CD4-positive, alpha-beta memory T cell (primary cell): ENCODE results near the gene TLK2. TPM values are rescaled to one million over a fixed set of nuclear protein-coding genes. Genes with fewer than 3 reads are reported as not detected.
"Not testable (repeated sequence)": the region's sequence is repeated elsewhere in the genome, so short reads cannot be mapped to it uniquely, and the experiment has no call there.

Experiments
- CTCF ChIA-PET: fragments of 350-600 bp; sonication (Branson Sonifier 250); formaldehyde crosslinking; loops from one replicate; lab custom pipeline; 2021; ENCODE audit warnings: inconsistent platforms; ENCODE audit not compliant: partially characterized antibody; lab: Charles Lee
- POLR2A ChIA-PET: fragments of 350-600 bp; sonication (Branson Sonifier 250); formaldehyde crosslinking; loops from one replicate; lab custom pipeline; 2021; ENCODE audit not compliant: partially characterized antibody; lab: Charles Lee
- DNase-seq, 5 donors: peaks; one replicate each; pipeline versions ENCODE4 v3.0.0 to v3.0.0-alpha.2; 2020 to 2022; ENCODE audit warnings: mixed read lengths in 1 of 5
- H3K27ac ChIP-seq: one replicate; pipeline ENCODE4 v1.7.0; 2013; ENCODE audit warnings: low read depth, low read length
- H3K27me3 ChIP-seq: 2 replicates; pipeline ENCODE4 v1.7.0; 2013; ENCODE audit warnings: mild to moderate bottlenecking, low read length, moderate library complexity; ENCODE audit not compliant: insufficient read depth
- H3K36me3 ChIP-seq: 2 replicates; pipeline ENCODE4 v1.7.0; 2013; ENCODE audit warnings: mild to moderate bottlenecking, low read length, moderate library complexity; ENCODE audit not compliant: insufficient read depth
- H3K4me1 ChIP-seq: 2 replicates; pipeline ENCODE4 v1.7.0; 2013; ENCODE audit warnings: mild to moderate bottlenecking, low read length, moderate library complexity; ENCODE audit not compliant: insufficient read depth
- H3K4me3 ChIP-seq, 2 donors: one replicate each; pipeline ENCODE4 v1.7.0; 2013; ENCODE audit warnings: low read length in 2 of 2, mild to moderate bottlenecking in 1 of 2
- H3K9me3 ChIP-seq, 2 donors: one replicate each; pipeline ENCODE4 v1.7.0; 2013; ENCODE audit warnings: low read length in 2 of 2, control low read depth in 1 of 2; ENCODE audit not compliant: control insufficient read depth in 1 of 2
- H3K27ac Mint-ChIP-seq, 7 donors: one replicate each; pipeline ENCODE4 v1.8.0; 2020 to 2021; ENCODE audit warnings: mixed read lengths in 7 of 7, mild to moderate bottlenecking in 6 of 7, inconsistent platforms in 3 of 7, moderate library complexity in 3 of 7
- H3K27me3 Mint-ChIP-seq, 2 donors: one replicate each; pipeline ENCODE4 v1.8.0; 2020 to 2021; ENCODE audit warnings: mixed read lengths in 2 of 2
- H3K36me3 Mint-ChIP-seq, 2 donors: one replicate each; pipeline ENCODE4 v1.8.0; 2020 to 2021; ENCODE audit warnings: mixed read lengths in 2 of 2, inconsistent platforms in 1 of 2, mild to moderate bottlenecking in 1 of 2
- H3K4me1 Mint-ChIP-seq, 4 donors: one replicate each; pipeline ENCODE4 v1.8.0; 2020 to 2021; ENCODE audit warnings: mixed read lengths in 4 of 4, mild to moderate bottlenecking in 1 of 4
- H3K4me3 Mint-ChIP-seq, 8 donors: one replicate each; pipeline ENCODE4 v1.8.0; 2020 to 2021; ENCODE audit warnings: mixed read lengths in 8 of 8, mild to moderate bottlenecking in 7 of 8, moderate library complexity in 6 of 8, inconsistent platforms in 3 of 8
- H3K9me3 Mint-ChIP-seq, 8 donors: one replicate each; pipeline ENCODE4 v1.8.0; 2020 to 2021; ENCODE audit warnings: mixed read lengths in 8 of 8, mild to moderate bottlenecking in 5 of 8, inconsistent platforms in 3 of 8, moderate library complexity in 1 of 8
- intact Hi-C: fragments of 100-400 bp; cut with micrococcal nuclease; formaldehyde crosslinking; loops from one replicate; pipeline ENCODE4 v1.15.1; 2023
- polyA plus RNA-seq, 2 donors: library from polyadenylated mRNA; unstranded; fragments of 300-500 nt; fragmentation: Illumina TruSeq; gene quantifications; one replicate each; pipeline ENCODE4 v1.2.3, GENCODE V29; 2021
- total RNA-seq, 2 experiments: library from RNA; stranded (reverse); gene quantifications; one replicate each; pipeline ENCODE4 v1.2.3, GENCODE V29; 2021

TLK2 gene
- total and polyA plus RNA-seq, 4 experiments from 2014 or later, result 2.4 to 67.7 (median 40.1) TPM

GRCh38 chr17:62471380-62471880 lies 7.2 kb upstream of the TLK2 start:
- H3K27ac ChIP-seq, H3K36me3 Mint-ChIP-seq, H3K9me3 Mint-ChIP-seq, H3K4me3 ChIP-seq, H3K9me3 ChIP-seq, intact Hi-C loops, H3K27me3 ChIP-seq, H3K36me3 ChIP-seq, DNase-seq, H3K4me1 ChIP-seq, H3K27me3 Mint-ChIP-seq, POLR2A ChIA-PET: not testable (repeated sequence)
- peaks cover 7 to 23% (median 13%) of the 10 kb centered on the region in 4 donors for H3K4me1 Mint-ChIP-seq
- peak overlapping the region in 1 of 8 donors; percentile 54 for H3K4me3 Mint-ChIP-seq
- peak overlapping the region in 2 of 7 donors; percentile 40 to 41 for H3K27ac Mint-ChIP-seq
- CTCF ChIA-PET, result interaction anchor here (1.6 kb wide), 1 partner anchor 14 kb away, joined by 4 read pairs; no protein-coding TSS in a partner anchor

GRCh38 chr17:62473030-62473982 lies 5.3 kb upstream of the TLK2 start:
- intact Hi-C loops, H3K4me3 ChIP-seq, H3K9me3 ChIP-seq, H3K36me3 ChIP-seq, H3K36me3 Mint-ChIP-seq, CTCF ChIA-PET, H3K27ac ChIP-seq, H3K27me3 Mint-ChIP-seq, H3K9me3 Mint-ChIP-seq, H3K4me3 Mint-ChIP-seq, DNase-seq, POLR2A ChIA-PET, H3K27me3 ChIP-seq: not testable (repeated sequence)
- Mint-ChIP-seq H3K4me1 (peaks cover 16 to 26% (median 21%) of the 10 kb centered on the region in 4 donors), H3K27ac (peak overlapping the region in 3 of 7 donors; percentile 41 to 70 (median 46))
- H3K4me1 ChIP-seq, result peaks cover 13% of the 10 kb centered on the region

GRCh38 chr17:62477111-62477510 lies 1.5 kb upstream of the TLK2 start:
- H3K36me3 ChIP-seq, POLR2A ChIA-PET, H3K4me1 ChIP-seq, H3K27me3 Mint-ChIP-seq, H3K9me3 Mint-ChIP-seq, H3K4me3 ChIP-seq, H3K27me3 ChIP-seq, H3K9me3 ChIP-seq, CTCF ChIA-PET: not testable (repeated sequence)
- H3K4me3 Mint-ChIP-seq, result peak overlapping the region; percentile 81 to 90 (median 86)
- H3K36me3 Mint-ChIP-seq, result peaks cover 4 to 19% of the 10 kb centered on the region in 2 donors
- H3K27ac ChIP-seq, result peak overlapping the region; percentile 63
- H3K27ac Mint-ChIP-seq, result peak overlapping the region; percentile 74 to 92 (median 85)
- DNase-seq, result peak in 1 of 5 donors; percentile 3
- intact Hi-C loops, result loop anchor here (5.0 kb wide), 1 partner anchor 550 kb away; the partner anchor contains the start of gene INTS2
- H3K4me1 Mint-ChIP-seq, result peaks cover 14 to 39% (median 29%) of the 10 kb centered on the region in 4 donors

GRCh38 chr17:62477718-62478408 lies 762 bp upstream of the TLK2 start:
- intact Hi-C loops, result loop anchor here (2.0 to 5.0 kb wide), 2 partner anchors 55 to 551 kb away; partner anchors contain the start of genes INTS2 and METTL2A
- H3K36me3 ChIP-seq, H3K9me3 ChIP-seq, H3K27me3 Mint-ChIP-seq, H3K9me3 Mint-ChIP-seq, POLR2A ChIA-PET, H3K27me3 ChIP-seq, CTCF ChIA-PET: not testable (repeated sequence)
- peaks cover 4 to 24% of the 10 kb centered on the region in 2 donors for H3K36me3 Mint-ChIP-seq
- peak overlapping the region; percentile 81 to 90 (median 86) for H3K4me3 Mint-ChIP-seq
- DNase-seq, result peak; percentile 36 to 65 (median 45)
- Histone ChIP-seq H3K27ac (peak overlapping the region; percentile 63), H3K4me3 (peak overlapping the region; percentile 23 to 35), H3K4me1 (peaks cover 12% of the 10 kb centered on the region)
- H3K27ac Mint-ChIP-seq, result peak overlapping the region; percentile 74 to 92 (median 85)
- peaks cover 16 to 46% (median 35%) of the 10 kb centered on the region in 4 donors for H3K4me1 Mint-ChIP-seq

- DNase-seq, result peak in 2 of 5 donors; percentile 58 to 76
- H3K9me3 Mint-ChIP-seq, H3K27me3 ChIP-seq, H3K36me3 ChIP-seq, H3K9me3 ChIP-seq, POLR2A ChIA-PET, H3K27me3 Mint-ChIP-seq, CTCF ChIA-PET: not testable (repeated sequence)
- peak overlapping the region in 1 of 2 donors; percentile 38 for H3K4me3 ChIP-seq
- Mint-ChIP-seq H3K36me3 (peaks cover 4 to 33% of the 10 kb centered on the region in 2 donors), H3K27ac (peak overlapping the region in 3 of 7 donors; percentile 36 to 98 (median 97)), H3K4me3 (peak overlapping the region; percentile 45 to 96 (median 91)), H3K4me1 (peaks cover 20 to 48% (median 37%) of the 10 kb centered on the region in 4 donors)
- intact Hi-C loops, result loop anchor here (2.0 to 5.0 kb wide), 2 partner anchors 56 to 552 kb away; partner anchors contain the start of genes INTS2 and METTL2A
- H3K4me1 ChIP-seq, result peaks cover 12% of the 10 kb centered on the region
- H3K27ac ChIP-seq, result peak overlapping the region; percentile 71
Observed at GRCh38 chr17:62478880-62479638, 434 bp downstream of the TLK2 start.

- H3K27ac Mint-ChIP-seq, result peak overlapping the region; percentile 80 to 98 (median 97)
- intact Hi-C loops, result loop anchor here (2.0 to 5.0 kb wide), 2 partner anchors 57 to 552 kb away; partner anchors contain the start of genes INTS2 and METTL2A
- peaks cover 22 to 51% (median 39%) of the 10 kb centered on the region in 4 donors for H3K4me1 Mint-ChIP-seq
- H3K9me3 Mint-ChIP-seq, H3K27me3 ChIP-seq, H3K27me3 Mint-ChIP-seq, H3K9me3 ChIP-seq, POLR2A ChIA-PET, CTCF ChIA-PET, H3K36me3 ChIP-seq: not testable (repeated sequence)
- H3K27ac ChIP-seq, result peak overlapping the region; percentile 71
- peak overlapping the region; percentile 89 to 96 (median 92) for H3K4me3 Mint-ChIP-seq
- peaks cover 12% of the 10 kb centered on the region for H3K4me1 ChIP-seq
- DNase-seq, result peak in 2 of 5 donors; percentile 6 to 43
- peak overlapping the region; percentile 3 to 38 for H3K4me3 ChIP-seq
- peaks cover 4 to 33% of the 10 kb centered on the region in 2 donors for H3K36me3 Mint-ChIP-seq
Observed at GRCh38 chr17:62479639-62480258, 1.1 kb downstream of the TLK2 start.
